ENCODE measurements around the gene DENND5A.

The DENND5A gene

GRCh38 chr11:9092853-9093778, 172.0 kb downstream of the DENND5A start:
- DNase-seq, result no peak

- DNase-seq, result no peak
These were observed 173.1 kb downstream of the DENND5A start for GRCh38 chr11:9092072-9092471.

GRCh38 chr11:9091044-9091922, 173.9 kb downstream of the DENND5A start, which contains the start of gene SCUBE2:
Gene SCUBE2 (minus strand): TSS chr11:9091599. CDS start chr11:9091528, 71 bp downstream.
- DNase-seq, result no peak

- DNase-seq, result no peak
These were observed 174.6 kb downstream of the DENND5A start for GRCh38 chr11:9090488-9091043.

- no peak for DNase-seq
These were observed 175.5 kb downstream of the DENND5A start for GRCh38 chr11:9089636-9090035.

- no peak for DNase-seq
These were observed 176.1 kb downstream of the DENND5A start for GRCh38 chr11:9089061-9089460.
